Fibroblast of lung (primary cell): ENCODE data around the gene TTC22.

ENCODE experiments used
- EZH2 ChIP-seq: IDR thresholded peaks from 2 replicates; pipeline ENCODE4 v1.5.1; 2012; ENCODE audit warnings: low read length, control low read depth, mild to moderate bottlenecking; ENCODE audit errors: missing control alignments
- TF ChIP-seq, protein P1 (sequence below), 2 donors: IDR thresholded peaks in 1 of 2; conservative IDR thresholded peaks in 1 of 2; 1 replicate in 1 of 2; 2 replicates in 1 of 2; pipeline ENCODE4 v1.5.1; 2011 to 2012; ENCODE audit warnings: low read length in 2 of 2, control low read depth in 1 of 2, inconsistent platforms in 1 of 2, low read depth in 1 of 2, mild to moderate bottlenecking in 1 of 2

DNA sequence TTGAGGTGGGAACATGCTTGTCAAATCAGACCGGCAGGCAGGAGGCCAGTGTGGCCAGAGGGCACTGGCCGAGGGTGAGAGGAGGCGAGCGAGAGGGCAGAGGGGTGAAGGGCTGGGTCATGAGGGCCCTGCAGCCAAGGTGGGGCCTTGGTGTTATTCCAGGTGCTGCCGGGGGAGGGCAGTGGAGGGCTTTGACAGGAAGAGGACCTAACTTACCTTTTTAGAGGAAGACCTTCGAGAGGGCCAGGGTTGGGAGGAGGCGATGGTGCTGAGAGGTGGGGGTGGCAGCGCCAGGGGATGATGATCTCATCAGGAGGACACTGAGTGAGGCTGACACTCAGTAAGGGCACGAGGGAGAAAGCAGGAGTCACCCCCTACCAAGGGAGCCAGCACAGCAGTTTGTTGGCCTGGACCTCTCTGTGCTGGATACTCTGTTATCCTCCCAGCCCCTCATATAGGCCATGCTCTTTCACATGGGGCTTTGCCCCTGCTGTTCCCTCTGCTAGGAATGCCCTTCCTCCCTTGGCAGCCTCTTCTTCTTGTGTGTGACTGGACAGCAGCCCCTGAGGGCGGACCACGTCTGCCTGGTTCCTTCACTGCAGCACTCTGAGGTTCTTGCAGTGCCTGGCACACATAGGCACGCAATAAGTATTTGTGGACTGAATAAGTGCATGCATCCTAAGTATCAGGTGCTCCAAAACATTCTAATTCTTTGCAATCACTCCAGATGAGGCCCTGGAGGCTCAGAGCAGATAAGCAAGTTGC lies 7.5 kb upstream of the TTC22 start:
- no peak for TF ChIP-seq EZH2
- TF ChIP-seq, protein P1, sequence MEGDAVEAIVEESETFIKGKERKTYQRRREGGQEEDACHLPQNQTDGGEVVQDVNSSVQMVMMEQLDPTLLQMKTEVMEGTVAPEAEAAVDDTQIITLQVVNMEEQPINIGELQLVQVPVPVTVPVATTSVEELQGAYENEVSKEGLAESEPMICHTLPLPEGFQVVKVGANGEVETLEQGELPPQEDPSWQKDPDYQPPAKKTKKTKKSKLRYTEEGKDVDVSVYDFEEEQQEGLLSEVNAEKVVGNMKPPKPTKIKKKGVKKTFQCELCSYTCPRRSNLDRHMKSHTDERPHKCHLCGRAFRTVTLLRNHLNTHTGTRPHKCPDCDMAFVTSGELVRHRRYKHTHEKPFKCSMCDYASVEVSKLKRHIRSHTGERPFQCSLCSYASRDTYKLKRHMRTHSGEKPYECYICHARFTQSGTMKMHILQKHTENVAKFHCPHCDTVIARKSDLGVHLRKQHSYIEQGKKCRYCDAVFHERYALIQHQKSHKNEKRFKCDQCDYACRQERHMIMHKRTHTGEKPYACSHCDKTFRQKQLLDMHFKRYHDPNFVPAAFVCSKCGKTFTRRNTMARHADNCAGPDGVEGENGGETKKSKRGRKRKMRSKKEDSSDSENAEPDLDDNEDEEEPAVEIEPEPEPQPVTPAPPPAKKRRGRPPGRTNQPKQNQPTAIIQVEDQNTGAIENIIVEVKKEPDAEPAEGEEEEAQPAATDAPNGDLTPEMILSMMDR (conservative IDR thresholded peaks at IDR 0.05 in 1 of 2, IDR thresholded peaks at IDR 0.05 in 1 of 2; ENCODE audit: low read depth in 1 of 2, low read length in 2 of 2), result peak; percentile 18 to 30
